Measurements from ENCODE around the gene COL5A3.

DNA sequence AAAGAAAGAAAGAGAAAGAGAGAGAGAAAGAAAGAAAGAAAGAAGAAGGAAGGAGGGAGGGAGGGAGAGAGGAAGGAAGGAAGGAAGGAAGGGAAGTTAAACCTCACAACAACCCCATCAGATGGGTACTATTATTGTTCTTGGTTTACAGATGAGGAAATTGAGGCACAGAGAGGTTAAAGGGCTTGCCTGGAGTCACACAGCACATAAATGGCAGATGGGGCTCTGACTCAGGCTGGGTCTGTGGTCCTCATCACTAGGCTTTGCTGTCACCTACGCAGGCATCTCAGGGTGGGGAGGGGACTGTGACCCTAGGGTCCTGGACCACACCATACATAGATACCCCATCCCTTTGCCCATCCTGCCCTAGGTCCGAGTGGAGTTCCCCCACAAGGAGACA is 39.3 kb upstream of the COL5A3 start:
- TF ChIP-seq, protein P1, sequence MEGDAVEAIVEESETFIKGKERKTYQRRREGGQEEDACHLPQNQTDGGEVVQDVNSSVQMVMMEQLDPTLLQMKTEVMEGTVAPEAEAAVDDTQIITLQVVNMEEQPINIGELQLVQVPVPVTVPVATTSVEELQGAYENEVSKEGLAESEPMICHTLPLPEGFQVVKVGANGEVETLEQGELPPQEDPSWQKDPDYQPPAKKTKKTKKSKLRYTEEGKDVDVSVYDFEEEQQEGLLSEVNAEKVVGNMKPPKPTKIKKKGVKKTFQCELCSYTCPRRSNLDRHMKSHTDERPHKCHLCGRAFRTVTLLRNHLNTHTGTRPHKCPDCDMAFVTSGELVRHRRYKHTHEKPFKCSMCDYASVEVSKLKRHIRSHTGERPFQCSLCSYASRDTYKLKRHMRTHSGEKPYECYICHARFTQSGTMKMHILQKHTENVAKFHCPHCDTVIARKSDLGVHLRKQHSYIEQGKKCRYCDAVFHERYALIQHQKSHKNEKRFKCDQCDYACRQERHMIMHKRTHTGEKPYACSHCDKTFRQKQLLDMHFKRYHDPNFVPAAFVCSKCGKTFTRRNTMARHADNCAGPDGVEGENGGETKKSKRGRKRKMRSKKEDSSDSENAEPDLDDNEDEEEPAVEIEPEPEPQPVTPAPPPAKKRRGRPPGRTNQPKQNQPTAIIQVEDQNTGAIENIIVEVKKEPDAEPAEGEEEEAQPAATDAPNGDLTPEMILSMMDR (IDR thresholded peaks at IDR 0.05): no peak
- TF ChIP-seq POLR2A (IDR thresholded peaks at IDR 0.05) (no peak), EP300 (IDR thresholded peaks at IDR 0.05) (no peak), POLR2AphosphoS5 (IDR thresholded peaks at IDR 0.05) (no peak)

Data from upper lobe of left lung (tissue), 4 donors.